ENCODE results near the gene KCNQ2.

DNA sequence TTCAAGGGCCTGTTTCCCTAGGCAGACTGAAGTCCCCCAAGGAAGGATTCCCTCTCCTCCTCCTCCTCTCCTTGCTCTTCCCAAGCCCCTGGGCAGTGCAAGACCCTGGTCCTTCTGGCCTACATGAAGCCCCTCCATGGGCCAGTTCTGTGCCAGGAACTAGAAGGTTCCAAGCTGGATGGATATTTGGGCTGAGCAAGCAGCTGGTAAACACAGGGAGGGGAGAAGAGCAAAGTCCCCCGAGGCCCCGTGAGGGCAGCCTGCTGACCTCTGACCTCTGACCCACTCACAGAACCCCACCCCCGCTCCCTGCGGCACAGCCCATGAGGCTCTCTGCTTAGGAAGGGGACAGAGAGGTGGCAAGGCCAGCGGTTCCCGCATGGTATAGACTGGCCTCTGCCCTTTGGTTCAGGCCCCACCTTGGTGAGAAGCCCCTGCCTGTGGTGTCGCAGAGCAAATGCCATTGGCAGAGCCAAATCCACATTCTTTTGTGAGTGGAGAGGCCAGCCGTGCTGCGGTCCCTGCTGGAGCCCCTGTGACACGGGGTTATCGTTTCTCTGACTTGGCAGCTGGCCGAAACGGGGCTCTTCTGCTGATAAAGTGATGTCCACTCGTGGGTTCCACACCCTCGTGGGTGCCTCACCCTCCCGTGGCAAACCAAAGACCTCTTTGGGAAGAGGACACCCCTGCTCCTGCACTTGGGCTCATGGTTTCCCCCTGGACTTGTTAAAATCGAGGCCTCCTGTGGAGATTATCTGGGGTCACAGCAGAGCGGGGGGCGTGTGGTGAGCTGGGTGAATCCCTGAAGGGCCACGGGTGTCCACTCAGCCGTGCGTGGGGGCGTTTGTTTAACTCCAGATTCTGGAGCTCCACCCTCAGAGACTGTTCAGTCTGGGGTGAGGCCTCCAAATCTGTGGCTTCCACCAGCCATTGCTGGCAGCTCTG, 109.2 kb downstream of the KCNQ2 start:
- TF ChIP-seq, protein P1, sequence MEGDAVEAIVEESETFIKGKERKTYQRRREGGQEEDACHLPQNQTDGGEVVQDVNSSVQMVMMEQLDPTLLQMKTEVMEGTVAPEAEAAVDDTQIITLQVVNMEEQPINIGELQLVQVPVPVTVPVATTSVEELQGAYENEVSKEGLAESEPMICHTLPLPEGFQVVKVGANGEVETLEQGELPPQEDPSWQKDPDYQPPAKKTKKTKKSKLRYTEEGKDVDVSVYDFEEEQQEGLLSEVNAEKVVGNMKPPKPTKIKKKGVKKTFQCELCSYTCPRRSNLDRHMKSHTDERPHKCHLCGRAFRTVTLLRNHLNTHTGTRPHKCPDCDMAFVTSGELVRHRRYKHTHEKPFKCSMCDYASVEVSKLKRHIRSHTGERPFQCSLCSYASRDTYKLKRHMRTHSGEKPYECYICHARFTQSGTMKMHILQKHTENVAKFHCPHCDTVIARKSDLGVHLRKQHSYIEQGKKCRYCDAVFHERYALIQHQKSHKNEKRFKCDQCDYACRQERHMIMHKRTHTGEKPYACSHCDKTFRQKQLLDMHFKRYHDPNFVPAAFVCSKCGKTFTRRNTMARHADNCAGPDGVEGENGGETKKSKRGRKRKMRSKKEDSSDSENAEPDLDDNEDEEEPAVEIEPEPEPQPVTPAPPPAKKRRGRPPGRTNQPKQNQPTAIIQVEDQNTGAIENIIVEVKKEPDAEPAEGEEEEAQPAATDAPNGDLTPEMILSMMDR (IDR thresholded peaks at IDR 0.05), result no peak
- TF ChIP-seq POLR2A (IDR thresholded peaks at IDR 0.05), result no peak
- no peak for TF ChIP-seq POLR2AphosphoS5 (IDR thresholded peaks at IDR 0.05)
